Transverse colon (tissue), 4 donors: ENCODE data around the gene PRKCA. TPM values are rescaled to one million over a fixed set of nuclear protein-coding genes. Genes with fewer than 3 reads are reported as not detected.

ENCODE experiments used
- DNase-seq: peaks from one replicate; pipeline ENCODE4 v3.0.0-alpha.2; 2019
- H3K27ac ChIP-seq, 4 donors: fragments of 200-600 bp; sonication (generic); 2 replicates each; pipeline ENCODE4 v1.5.1; 2016 to 2018; ENCODE audit warnings: inconsistent platforms in 4 of 4
- H3K27me3 ChIP-seq: fragments of 200-600 bp; sonication (generic); 2 replicates; pipeline ENCODE4 v1.5.1; 2017; ENCODE audit warnings: inconsistent platforms
- H3K36me3 ChIP-seq, 4 donors: fragments of 200-600 bp; sonication (generic); 2 replicates each; pipeline ENCODE4 v1.5.1; 2017 to 2019; ENCODE audit warnings: inconsistent platforms in 4 of 4
- H3K4me1 ChIP-seq, 4 donors: fragments of 200-600 bp; sonication (generic); 2 replicates each; pipeline ENCODE4 v1.5.1; 2017 to 2020; ENCODE audit warnings: inconsistent platforms in 4 of 4
- H3K4me3 ChIP-seq, 4 donors: fragments of 200-600 bp; sonication (generic); 1 replicate in 1 of 4; 2 replicates in 3 of 4; pipeline versions ENCODE4 v1.5.1 to v1.6.1; 2017 to 2019; ENCODE audit warnings: inconsistent platforms in 4 of 4
- H3K9me3 ChIP-seq, 2 donors: fragments of 200-600 bp; sonication (generic); 2 replicates each; pipeline ENCODE4 v1.5.1; 2017 to 2019; ENCODE audit warnings: inconsistent platforms in 2 of 2
- CTCF ChIP-seq, 5 experiments: fragments of 200-600 bp in 3 of 5; fragments of 450-650 bp in 2 of 5; sonication (generic) in 3 of 5; IDR thresholded peaks; 1 replicate in 2 of 5; 2 replicates in 3 of 5; pipeline ENCODE4 v1.5.1; 2016 to 2017; ENCODE audit warnings: antibody characterized with exemption in 5 of 5, inconsistent platforms in 3 of 5, mild to moderate bottlenecking in 2 of 5, moderate library complexity in 1 of 5
- EP300 ChIP-seq: sonication (generic); formaldehyde crosslinking; IDR thresholded peaks from one replicate; pipeline ENCODE4 v1.6.1; 2017; ENCODE audit warnings: antibody characterized with exemption, low read depth
- POLR2A ChIP-seq: fragments of 450-650 bp; IDR thresholded peaks from one replicate; pipeline ENCODE4 v1.6.1; 2016; ENCODE audit warnings: antibody characterized with exemption, mild to moderate bottlenecking, moderate library complexity
- POLR2AphosphoS5 ChIP-seq, 3 donors: sonication (generic); formaldehyde crosslinking; IDR thresholded peaks; one replicate each; pipeline ENCODE4 v1.6.1; 2016; ENCODE audit warnings: antibody characterized with exemption in 3 of 3
- WGBS, 2 donors: methylation state at CpG; one replicate each; pipeline ENCODE4 v1.1.5; 2018; ENCODE audit warnings: low coverage in 1 of 2; 5-methylcytosine and 5-hydroxymethylcytosine counted together
- in situ Hi-C, 4 donors: fragments of 200-750 bp; cut with MboI; loops; one replicate each; pipeline versions ENCODE4 v1.15.0 to v1.15.1; 2017; ENCODE audit warnings: low sequenced_read_pairs in 3 of 4, low pct_ligation_motif_present in 1 of 4, low pct_unique_long_range_greater_than_20kb in 1 of 4
- intact Hi-C: fragments of 100-400 bp; cut with DNase I; formaldehyde crosslinking; loops from one replicate; pipeline ENCODE4 v1.15.1; 2023; ENCODE audit warnings: low total_unique reads
- total RNA-seq, 4 donors: library from RNA; depleted of rRNA; stranded (reverse); fragments of >200 nt; gene quantifications; one replicate each; pipeline ENCODE4 v1.1.0, GENCODE V29; 2016

The PRKCA gene
- total RNA-seq, 4 donors from 2014 or later: 16.1 to 49.7 (median 31.7) TPM

- WGBS, 2 donors: 80 to 86% methylated on average over 11 of the region's 11 CpGs
- Histone ChIP-seq H3K36me3 (peaks cover 0 to 10% (median 0%) of the 10 kb centered on the region in 4 donors), H3K27me3 (no peaks in the 10 kb centered on the region), H3K9me3 (no peaks in the 10 kb centered on the region), H3K4me3 (no peak overlapping the region), H3K4me1 (no peaks in the 10 kb centered on the region), H3K27ac (no peak overlapping the region)
- TF ChIP-seq EP300 (no peak), POLR2A (no peak), POLR2AphosphoS5 (IDR thresholded peaks at IDR 0.05) (no peak), CTCF (IDR thresholded peaks at IDR 0.05) (no peak)
- in situ Hi-C loops: no loop called here
- DNase-seq: no peak
- intact Hi-C loops: no loop called here
Measured at GRCh38 chr17:66790501-66791061, 488.2 kb downstream of the PRKCA start.

GRCh38 chr17:66791347-66791746 is 488.9 kb downstream of the PRKCA start:
- DNase-seq: no peak
- no peaks in the 10 kb centered on the region for H3K9me3 ChIP-seq
- intact Hi-C loops: no loop called here
- H3K4me1 ChIP-seq: no peaks in the 10 kb centered on the region
- no peak for TF ChIP-seq CTCF (IDR thresholded peaks at IDR 0.05)
- no peak for TF ChIP-seq EP300
- no peak for TF ChIP-seq POLR2A
- no peak for TF ChIP-seq POLR2AphosphoS5 (IDR thresholded peaks at IDR 0.05)
- no peak overlapping the region for H3K27ac ChIP-seq
- peaks cover 0 to 10% (median 0%) of the 10 kb centered on the region in 4 donors for H3K36me3 ChIP-seq
- H3K27me3 ChIP-seq: no peaks in the 10 kb centered on the region
- in situ Hi-C loops: no loop called here
- no peak overlapping the region for H3K4me3 ChIP-seq
- 66% methylated on average over 15 of the region's 15 CpGs; no CpG with 5 or more reads in 1 of the 2 donors for WGBS, 2 donors

GRCh38 chr17:66793814-66794213 is 491.4 kb downstream of the PRKCA start:
- Histone ChIP-seq H3K36me3 (peaks cover 0 to 7% (median 0%) of the 10 kb centered on the region in 4 donors), H3K4me1 (no peaks in the 10 kb centered on the region), H3K9me3 (no peaks in the 10 kb centered on the region), H3K4me3 (no peak overlapping the region), H3K27ac (no peak overlapping the region), H3K27me3 (no peaks in the 10 kb centered on the region)
- WGBS, 2 donors: 88 to 100% methylated on average over 1 to 3 of the region's 3 CpGs
- in situ Hi-C loops: no loop called here
- intact Hi-C loops: no loop called here
- TF ChIP-seq POLR2AphosphoS5 (IDR thresholded peaks at IDR 0.05) (no peak), CTCF (IDR thresholded peaks at IDR 0.05) (no peak), POLR2A (no peak), EP300 (no peak)
- DNase-seq: no peak

- in situ Hi-C loops (no loop called here), intact Hi-C loops (no loop called here)
- no peak for DNase-seq
- TF ChIP-seq EP300: no peak
- no peak for TF ChIP-seq CTCF (IDR thresholded peaks at IDR 0.05)
- H3K4me3 ChIP-seq: no peak overlapping the region
- H3K9me3 ChIP-seq: no peaks in the 10 kb centered on the region
- no peaks in the 10 kb centered on the region for H3K4me1 ChIP-seq
- H3K27ac ChIP-seq: no peak overlapping the region
- H3K27me3 ChIP-seq: no peaks in the 10 kb centered on the region
- 81 to 82% methylated on average over 3 of the region's 3 CpGs for WGBS, 2 donors
- no peaks in the 10 kb centered on the region for H3K36me3 ChIP-seq
Measured at GRCh38 chr17:66795486-66795885, 493.1 kb downstream of the PRKCA start.
